HG02981 (cell line): Measurements from ENCODE around the gene HCFC1.

Source experiments
- ATAC-seq: cut with Tn5 transposase; IDR thresholded peaks from one replicate; pipeline ENCODE4 v1.9.1; 2021; ENCODE audit warnings: mild to moderate bottlenecking, moderate library complexity; ENCODE audit not compliant: unreplicated experiment

The HCFC1 gene

DNA sequence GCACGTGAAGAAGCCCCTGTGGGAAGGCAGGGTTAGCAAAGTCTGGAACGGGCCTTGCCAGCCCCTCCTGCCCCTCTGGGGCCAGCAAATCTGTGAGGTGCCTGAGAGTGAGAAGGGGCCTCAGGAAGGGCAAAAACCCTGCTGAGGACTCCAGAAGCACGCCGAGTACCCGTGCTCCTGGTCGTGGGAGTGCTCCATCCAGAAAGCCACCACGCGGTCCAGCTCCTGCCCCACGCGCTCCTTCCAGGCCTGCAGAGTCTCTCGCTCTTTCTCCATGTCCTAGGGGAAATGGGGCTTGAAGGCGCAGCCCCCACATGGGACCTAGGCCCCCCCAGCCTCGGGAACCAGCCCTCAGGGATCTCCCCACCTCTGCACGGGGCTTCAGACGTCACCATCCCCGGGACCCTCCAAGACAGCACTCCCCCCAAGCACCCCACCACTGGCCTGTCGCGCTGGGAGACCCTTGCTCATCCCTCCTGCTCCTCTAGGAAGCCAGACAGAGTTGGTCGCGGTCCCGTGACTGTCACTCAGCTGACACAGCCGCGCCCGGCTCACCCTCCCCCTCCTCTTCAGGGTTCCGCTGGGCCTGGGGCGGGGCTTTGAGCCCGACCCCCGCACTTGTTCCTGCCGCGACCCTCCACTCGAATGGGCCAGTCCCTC is 27.3 kb downstream of the HCFC1 start, which contains the start of gene RENBP:
TSS of gene RENBP (minus strand) at position 504 of the 660 bp plus-strand sequence. CDS start at position 471, 33 bp downstream.
- no peak for ATAC-seq

DNA sequence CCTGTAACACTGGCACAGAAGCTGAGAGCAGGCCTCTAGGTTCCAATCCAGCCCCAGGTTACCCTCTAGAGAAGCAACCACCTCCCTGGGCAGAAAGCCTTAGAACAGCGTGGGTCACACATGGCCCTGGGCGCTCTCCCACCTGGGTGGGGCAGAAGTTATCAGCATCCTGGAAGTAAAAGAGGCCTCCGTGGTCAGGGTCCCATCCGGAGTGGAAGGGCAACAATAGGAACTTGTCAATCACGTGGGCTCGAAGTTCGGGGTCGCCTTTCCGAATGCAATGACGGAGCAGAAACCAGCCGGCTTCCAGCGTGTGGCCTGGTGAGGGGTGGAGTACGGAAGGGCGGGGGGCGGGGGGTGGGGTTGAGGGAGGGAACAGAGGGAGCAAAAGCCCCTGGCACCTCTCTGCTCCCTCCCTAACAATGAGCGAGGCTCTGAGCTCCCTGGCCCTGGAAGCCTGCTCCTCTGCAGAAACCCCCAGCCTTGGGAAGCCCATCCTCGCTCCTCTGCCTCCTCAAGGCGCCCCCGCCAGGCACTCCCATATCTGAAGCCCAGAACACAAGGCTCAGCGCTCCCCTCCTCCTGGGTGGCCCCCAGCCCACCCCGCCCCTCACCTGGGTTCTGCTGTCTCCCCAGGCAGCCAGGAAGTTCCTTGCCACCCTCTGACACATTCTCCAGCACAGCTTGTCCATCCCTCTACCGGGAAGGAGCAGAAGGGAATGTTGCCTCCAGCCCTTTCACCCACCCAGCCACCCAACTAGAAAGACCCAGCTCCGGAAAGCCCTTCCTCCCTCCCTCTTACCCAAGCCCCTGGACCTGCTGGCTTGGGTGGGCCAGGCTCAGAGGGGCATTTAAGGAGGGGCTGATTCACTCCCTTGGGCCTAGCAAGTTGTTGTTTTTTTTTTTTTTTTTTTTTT is 30.0 kb downstream of the HCFC1 start:
- no peak for ATAC-seq

DNA sequence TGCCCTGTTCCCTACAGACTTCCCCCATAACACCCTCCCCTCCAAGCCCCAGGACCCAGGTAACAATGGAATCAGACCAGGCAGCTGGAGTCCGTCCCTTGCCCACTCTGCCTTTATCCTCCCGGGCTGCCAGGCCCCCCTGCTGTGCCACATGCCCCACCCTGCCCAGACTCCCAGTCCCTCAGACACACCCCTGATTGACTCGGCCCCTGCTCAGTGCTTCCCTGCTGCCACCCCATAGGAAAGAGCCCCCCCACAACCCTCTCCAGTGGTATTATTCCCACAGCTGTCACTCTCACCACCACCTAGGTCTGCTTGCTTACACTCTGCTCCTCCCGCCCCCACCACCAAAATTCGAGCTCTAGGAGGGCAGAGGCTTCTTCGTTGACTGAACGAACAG is 32.0 kb downstream of the HCFC1 start:
- ATAC-seq, result no peak

DNA sequence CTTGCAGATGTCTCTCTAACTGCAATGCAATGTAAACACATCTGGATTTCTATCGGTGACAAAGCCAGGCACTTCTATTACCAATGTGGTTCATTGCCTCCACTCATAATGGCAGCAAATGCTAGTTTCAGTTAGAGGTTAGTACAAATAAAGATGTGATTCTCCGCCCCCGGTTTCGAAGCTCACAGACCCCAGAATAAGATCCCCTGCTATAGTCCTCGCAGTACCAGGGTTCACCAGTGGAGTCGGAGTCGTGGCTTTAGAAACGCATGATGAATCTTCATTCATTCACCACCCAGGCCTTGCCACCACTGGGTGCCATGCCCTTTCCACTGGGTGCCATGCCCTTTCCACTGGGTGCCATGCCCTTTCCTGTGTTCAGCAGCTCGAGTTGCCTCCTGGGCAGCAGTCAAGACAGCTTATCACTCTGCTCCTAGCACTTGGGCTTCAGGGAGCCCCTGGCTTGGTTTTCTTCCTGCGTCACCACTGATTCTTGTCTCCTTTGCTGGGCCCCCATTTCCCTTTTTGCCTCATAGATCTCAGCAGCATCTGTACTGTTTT is 33.3 kb downstream of the HCFC1 start:
- ATAC-seq, result no peak

DNA sequence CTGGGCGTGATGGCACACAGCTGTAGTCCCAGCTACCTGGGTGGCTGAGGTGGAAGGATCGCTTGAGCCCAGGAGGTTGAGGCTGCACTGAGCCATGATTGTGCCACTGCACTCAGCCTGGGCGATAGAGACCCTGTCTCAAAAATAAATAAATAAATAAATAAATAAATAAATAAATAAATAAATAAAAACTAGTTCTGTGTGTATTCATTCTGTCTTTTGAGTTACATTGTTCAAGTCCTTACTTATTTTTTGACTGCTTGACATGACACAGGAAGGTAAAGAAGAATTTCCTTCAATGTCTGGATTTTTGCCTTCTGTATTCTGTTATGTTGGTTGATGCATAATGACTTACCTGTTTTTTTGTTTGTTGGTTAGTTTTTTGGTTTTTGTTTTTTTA is 34.6 kb downstream of the HCFC1 start:
- no peak for ATAC-seq

DNA sequence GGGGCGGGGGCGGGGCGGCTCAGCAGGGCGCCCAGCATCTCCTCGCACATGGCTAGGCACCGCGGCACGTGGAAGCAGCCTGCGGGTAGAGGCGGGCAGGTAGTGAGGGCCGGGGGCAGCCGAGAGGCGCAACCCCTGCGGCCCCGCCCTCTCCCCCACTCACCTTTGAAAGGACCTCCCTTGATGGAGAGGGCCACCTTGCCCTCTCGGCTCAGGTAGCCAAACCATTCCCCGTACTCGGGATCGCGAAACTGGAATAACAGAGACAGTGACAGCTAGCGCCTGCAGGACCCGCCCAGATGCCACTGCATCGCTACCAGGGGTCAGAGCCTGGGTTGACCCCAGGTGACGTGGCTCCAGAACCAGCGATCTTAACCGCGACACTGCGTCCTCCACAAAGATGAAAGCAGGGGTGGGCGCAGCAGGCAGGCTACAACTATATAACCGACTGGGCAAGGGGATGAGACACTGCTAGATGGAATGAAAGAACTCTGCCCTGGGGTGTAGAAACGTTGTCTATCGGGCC is 36.2 kb downstream of the HCFC1 start:
- peak; percentile 22 for ATAC-seq

DNA sequence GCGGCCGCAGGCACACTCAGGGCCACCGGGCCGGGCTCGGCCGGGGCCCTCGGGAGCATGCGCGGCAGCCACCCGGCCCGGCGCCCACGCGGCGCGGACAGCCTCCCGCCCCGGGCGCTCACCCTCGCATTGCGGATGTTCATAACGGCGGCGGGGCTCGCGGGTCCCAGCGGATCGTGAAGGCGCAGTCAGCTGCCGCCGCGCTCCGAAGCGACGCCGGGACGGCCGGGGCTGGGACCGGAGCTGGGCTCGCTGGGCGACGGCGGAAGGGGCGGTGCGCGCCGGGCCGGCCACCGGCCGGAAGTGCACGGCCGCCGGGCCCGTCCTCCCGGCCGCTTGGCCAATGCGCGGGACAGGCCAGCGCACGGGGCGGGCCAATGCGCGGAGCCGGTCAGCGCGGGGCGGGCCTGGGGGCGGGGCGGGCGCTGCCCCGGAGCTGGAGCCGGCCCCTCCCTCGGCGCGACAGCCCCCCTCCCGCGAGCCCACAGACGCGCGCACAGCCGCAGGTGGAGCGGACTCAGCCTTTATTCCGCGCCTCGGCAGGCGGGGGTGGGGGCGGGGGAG is 36.8 kb downstream of the HCFC1 start, which contains the start of gene NAA10:
TSS of gene NAA10 (minus strand) at position 276 of the 564 bp plus-strand sequence. CDS start at position 143, 133 bp downstream.
- peak; percentile 87 for ATAC-seq

DNA sequence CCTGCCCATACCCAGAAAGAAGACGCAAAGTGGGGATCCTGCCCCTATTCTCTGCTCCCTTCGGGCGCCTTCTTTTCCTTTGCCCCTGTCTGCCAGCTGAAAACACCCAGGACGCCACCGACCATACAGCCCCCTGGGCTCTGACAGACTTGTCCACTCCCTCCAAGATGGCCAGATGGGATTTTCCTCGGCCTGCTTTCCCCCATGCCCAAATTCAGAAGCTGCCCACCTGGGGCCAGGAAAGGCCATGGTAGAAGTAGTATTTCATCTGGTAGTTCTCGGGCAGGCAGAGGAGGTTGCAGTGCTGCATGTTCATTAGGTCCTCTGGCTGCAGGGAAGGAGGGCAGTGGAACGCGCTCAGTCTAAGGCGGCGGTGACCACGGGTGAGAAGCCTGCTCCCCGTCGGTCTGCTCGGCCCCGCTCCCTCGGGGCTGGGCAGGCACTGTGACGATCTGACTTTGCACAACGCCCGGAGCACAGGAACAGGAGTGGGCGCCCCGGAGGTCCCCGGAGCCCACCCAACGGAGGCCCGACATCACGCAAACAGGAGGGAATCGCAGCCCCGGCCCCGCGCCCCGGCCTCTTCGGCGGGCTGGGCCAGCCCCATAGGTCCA is 37.4 kb downstream of the HCFC1 start:
- ATAC-seq, result peak; percentile 12

DNA sequence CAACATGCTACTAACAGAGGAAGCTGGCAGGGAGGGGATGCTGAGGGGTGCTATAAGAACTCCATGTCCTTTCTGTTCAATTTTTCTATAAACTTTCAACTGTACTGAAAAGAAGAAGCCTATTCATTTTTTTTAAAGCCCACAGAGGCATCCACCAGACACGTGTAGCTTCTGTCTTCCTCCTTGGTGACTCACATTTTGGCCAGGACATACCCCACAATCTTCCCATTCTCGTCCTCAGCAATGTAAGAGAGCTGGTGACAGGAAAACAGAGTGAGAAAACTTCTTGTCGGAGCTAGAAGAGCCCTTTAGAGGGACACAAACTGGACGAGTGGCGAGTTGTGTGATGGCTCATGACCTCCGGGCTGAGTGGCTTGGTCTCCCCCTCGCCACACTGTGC is 37.9 kb downstream of the HCFC1 start:
- no peak for ATAC-seq

DNA sequence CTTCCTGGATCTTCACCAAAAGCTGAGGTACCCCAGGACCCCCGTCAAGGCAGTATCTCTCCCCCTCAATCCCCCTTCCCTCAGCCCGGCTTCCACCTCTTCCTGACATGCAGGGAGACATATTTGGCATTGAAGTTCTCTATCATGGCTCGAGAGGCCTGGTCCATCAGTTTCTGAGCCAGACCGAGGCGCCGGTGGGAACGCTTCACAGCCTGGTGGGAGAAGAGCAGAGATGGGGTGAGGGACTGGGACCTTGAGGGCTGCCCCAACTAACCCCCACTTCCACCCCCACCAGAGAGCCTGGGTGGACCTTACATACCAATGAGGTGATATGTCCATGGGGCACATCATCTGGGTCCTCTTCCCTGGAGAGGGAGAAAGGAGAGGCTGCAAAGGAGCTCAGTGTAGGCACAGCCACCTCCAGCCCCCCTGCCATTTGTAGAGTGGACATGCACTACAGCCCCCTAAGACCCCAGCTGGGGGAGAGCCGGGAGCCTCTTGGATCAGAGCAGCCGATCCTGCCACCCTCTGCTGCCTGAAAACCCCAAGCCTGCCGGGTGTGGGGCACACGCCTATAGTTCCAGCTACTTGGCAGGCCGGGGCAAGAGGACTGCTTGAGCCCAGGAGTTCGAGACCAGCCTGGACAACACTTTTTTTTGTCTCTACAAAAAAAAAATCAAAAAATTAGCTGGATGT is 39.2 kb downstream of the HCFC1 start:
- ATAC-seq, result no peak

DNA sequence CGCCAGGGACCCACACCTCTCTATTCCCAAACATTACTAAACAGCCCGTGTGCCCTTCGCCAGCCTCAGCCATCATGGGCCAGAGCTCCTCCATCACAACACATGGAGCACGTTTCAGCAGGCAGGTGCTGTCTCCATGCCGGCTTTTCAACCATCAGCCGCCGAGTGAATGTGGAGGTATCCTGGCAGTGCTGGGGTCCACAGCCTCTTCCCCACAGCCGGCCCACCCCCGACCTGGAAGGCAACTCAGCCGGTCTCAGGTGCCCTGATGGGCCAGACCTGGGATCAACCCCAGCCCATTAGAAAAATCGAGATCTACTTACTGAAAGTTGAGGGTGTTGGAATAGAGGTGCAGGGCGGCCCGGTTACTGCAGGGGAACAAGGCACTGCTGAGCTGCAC is 39.9 kb downstream of the HCFC1 start:
- ATAC-seq, result no peak

DNA sequence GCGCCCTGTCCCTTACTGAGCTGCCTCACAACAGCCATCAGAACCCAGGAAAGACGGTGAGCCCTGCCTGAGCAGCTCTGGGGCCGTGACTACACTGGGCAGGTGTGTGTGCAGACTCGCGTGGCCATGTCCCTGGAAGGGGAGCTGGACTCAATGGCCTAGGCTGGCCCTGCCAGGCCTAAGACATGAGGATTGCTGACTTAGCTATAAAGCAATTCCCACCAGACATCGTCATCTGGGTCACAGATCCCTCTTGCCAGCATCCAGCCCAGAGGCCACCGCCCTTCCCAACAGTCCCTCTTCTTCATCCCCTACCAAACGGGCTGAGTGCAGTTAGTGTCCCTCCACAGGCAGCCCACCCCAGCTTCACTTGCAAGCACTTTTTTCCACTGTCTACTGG is 40.5 kb downstream of the HCFC1 start:
- ATAC-seq, result no peak

DNA sequence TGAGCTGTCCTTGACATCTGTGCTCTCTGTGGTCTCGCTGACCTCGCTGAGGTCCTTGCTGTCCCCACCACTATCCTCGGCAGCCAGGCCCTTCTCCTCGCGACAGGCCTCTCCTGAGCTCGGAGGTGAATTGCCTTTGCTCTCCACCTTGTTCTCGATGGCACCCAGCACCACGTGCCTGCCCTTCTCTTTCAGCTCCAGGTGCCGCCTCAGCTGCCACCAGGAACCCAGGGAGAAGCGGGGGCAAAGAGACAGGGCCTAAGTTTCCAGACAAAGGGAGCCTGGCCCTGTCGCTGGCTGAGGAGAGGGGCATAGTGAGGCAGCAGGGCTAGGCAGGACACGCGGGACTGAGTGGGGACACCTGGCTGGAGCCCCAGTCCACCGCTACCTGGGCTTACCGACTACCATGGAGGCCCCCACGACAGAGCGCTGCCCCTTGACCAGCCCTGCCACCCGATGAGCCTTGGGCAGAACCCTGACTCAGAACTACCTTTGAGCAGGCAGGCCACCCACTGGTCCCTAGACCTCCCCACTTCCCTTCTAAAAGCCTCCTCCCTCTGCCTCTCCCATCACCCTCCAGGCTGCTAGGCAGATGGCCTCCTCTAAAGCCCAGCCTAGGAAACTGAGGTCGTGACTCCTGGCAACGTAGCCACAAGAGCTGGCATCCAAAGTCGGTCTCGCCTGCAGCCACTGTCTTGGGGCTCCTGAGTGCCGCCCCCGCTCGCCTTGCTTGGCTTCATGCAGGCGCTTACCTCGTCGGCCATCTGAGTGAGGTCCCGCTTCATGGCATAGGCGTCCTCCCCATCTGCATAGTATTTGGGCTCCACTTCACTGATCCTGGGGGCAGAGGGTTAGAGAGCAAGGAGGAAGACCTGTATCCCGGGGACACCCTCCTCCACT is 41.4 kb downstream of the HCFC1 start:
- no peak for ATAC-seq

DNA sequence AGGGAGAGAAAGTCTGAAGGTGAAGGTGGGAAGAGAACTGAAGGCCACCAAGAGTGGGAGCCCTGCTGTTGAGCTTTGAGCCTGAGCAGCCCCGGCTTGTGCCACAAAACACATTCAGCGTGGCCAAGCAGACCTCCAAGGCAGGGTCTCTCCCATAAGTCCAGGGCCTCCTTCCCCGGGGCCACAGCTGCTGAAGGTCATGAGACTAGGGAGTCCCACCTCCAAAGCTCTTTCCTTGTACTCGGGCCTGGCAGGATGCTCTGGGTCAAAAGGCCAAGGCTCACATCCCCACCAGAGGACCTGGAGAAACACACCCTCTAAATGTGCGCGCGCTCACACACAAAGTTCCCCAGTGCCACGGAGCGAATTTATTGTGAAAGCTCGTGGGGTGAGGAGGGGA is 42.0 kb downstream of the HCFC1 start:
- no peak for ATAC-seq

DNA sequence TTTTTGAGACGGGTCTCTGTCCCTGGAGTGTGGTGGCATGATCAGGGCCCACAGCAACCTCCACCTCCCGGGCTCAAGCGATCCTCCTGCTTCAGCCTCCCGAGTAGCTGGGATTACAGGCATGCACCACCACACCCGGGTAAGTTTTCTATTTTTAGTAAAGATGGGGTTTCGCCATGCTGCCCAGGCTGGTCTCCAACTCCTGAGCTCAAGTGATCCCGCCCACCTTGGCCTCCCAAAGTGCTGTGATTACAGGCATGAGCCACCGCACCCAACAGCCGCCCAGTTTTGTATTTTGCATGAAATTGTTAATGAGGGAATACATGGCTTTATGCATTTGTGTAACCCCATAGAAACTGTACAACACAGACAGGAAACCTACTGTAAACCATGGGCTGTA is 42.8 kb downstream of the HCFC1 start:
- no peak for ATAC-seq

DNA sequence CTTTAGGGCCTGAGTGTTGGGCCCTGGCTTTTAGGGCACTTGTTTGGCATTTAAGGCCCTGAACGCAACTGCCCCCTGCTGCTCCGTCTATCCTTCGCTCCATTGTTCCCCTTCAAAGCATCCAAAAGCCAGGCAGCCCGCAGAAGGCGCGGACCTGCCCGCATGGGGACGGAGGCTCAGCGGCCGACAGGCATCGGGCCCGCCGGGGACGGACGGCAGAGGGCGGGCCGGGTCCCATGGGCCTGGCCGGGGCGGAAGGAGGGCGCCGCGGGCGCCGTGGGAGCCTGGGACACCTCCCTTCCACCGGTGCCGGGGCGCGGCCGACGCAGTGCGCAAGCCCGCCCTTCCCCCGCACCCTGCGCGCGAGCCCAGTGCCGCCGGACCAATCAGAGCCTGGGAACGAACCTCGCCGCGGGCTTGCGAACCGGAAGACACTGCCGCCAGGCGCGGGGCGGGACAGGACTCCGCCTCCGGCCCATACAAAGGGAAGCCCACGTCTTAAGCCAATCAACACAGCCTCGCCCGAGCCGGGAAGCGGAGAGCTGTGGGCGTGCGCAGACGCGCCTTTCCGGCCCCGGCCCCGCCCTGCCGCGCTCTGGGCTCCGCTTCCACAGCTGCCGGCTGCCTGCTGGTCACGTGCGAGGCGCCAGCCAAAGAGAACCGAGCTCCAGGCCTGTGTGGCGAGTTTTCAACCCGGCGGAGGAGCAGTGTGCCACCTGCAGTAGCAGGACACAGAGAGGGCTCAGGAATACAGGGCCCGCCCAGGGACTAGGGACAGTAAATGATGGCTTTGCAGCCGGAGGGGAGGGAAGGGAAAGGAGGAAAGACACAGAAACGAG is 43.5 kb downstream of the HCFC1 start:
- ATAC-seq, result peak; percentile 69

DNA sequence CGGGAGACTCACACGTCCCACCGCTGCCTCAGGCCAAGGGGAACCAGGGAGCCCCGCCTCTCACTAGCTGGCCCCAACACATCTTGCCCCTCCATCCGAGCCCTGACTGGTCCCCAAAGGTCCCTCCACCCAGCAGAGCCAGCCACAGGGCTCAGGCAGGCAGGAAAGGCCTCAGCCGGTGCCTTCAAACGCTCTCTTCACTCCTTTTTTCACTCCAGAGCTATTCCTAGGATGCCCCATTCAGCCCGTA is 44.0 kb downstream of the HCFC1 start:
- ATAC-seq, result no peak

DNA sequence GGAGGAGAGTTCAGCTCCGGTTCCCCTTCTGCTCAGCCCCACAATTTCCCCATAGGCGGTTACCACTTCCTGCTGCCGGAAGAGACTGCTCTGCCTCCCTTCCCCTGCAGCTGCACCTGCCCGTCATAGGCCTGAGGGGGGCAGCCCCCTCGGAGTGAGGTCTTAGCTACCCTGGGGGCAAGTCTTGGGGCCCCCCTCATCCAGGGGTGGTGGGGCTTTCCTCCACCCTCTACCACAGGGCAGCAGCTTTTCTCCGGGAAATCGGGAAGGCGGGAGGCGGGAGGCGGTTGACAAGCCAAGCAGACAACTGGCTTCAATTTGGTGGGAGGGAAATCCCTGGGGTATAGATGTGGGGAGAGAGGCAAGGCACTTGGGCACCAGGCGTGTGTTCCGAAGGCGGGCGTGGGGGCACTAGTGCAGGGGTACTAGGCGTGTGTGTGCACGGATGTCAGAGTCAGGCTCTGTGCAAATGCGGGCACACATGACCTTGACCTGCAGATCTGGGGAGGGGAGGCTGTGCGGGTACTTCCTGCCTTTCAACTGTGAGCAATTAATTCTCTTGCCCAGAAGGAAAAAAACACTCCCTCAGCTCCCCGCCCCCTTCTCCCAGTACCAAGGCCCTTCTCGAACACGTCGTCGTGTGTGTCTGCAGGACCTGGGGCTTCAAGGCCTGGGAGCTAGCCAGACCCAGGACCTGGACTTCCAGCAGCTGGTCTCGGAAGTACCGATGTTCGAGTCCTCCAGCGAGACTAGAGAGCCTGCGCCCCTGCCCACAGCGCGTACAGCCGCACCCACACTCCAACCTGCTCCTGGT is 44.6 kb downstream of the HCFC1 start:
- peak; percentile 45 for ATAC-seq
